BJ (cell line): Measurements from ENCODE around the gene PASD1. TPM values are rescaled to one million over a fixed set of nuclear protein-coding genes. Genes with fewer than 3 reads are reported as not detected.

ENCODE experiments used
- CTCF ChIA-PET: fragments of 350-600 bp; formaldehyde crosslinking; extraction: SDS; loops from one replicate; lab custom pipeline; 2021; ENCODE audit warnings: antibody characterized with exemption, inconsistent platforms; lab: Yijun Ruan, JAX
- POLR2A ChIA-PET: fragments of 300-600 bp; sonication (Branson Sonifier 250); formaldehyde crosslinking; extraction: SDS; loops from one replicate; lab custom pipeline; 2021; ENCODE audit warnings: antibody characterized with exemption; lab: Charles Lee
- DNase-seq: peaks from one replicate; pipeline ENCODE4 v3.0.0-alpha.2; 2011; ENCODE audit warnings: low read depth
- H3K27me3 ChIP-seq: 2 replicates; pipeline ENCODE4 v1.6.0; 2011; ENCODE audit warnings: low read length; ENCODE audit not compliant: control insufficient read depth, insufficient read depth
- H3K36me3 ChIP-seq: 2 replicates; pipeline ENCODE4 v1.5.1; 2011; ENCODE audit warnings: low read length; ENCODE audit not compliant: control insufficient read depth, insufficient read depth
- H3K4me3 ChIP-seq: 2 replicates; pipeline ENCODE4 v1.5.1; 2011; ENCODE audit warnings: low read depth, mild to moderate bottlenecking, control low read depth, low read length
- polyA plus RNA-seq: library from polyadenylated mRNA; depleted of rRNA; stranded (reverse); fragments of >200 nt; gene quantifications from 2 replicates; pipeline ENCODE4 v1.2.3, GENCODE V29; 2011
- TF ChIP-seq, protein P1 (sequence below): IDR thresholded peaks from 2 replicates; pipeline ENCODE4 v1.5.1; 2011; ENCODE audit warnings: low read depth, mild to moderate bottlenecking, control low read depth, inconsistent platforms, low read length, moderate library complexity; ENCODE audit not compliant: insufficient read depth

PASD1 gene
- polyA plus RNA-seq, 1 experiment = not detected

DNA sequence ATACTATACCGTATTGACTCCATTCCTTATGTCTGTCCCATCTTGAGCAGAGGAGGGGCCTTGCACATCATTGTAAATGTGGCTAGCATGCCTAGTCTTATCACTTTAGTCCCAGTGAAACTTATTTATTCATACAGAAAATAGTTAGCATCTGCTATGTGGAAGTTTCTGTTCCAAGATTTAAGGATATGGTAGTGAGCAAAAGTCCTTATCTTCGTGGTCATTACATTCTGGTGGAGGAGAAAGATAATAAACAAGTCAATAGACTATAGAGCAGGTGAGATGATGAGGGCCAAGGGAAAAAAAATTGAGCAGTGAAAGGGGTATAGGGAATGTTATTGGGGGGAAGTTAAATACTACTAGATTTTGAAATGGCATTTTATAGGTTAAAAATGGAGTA is 68.3 kb downstream of the PASD1 start:
- Histone ChIP-seq H3K4me3 (no peak overlapping the region), H3K27me3 (no peaks in the 10 kb centered on the region), H3K36me3 (no peaks in the 10 kb centered on the region)
- DNase-seq = no peak
- ChIA-PET POLR2A (no interaction called here), CTCF (no interaction called here)
- TF ChIP-seq, protein P1, sequence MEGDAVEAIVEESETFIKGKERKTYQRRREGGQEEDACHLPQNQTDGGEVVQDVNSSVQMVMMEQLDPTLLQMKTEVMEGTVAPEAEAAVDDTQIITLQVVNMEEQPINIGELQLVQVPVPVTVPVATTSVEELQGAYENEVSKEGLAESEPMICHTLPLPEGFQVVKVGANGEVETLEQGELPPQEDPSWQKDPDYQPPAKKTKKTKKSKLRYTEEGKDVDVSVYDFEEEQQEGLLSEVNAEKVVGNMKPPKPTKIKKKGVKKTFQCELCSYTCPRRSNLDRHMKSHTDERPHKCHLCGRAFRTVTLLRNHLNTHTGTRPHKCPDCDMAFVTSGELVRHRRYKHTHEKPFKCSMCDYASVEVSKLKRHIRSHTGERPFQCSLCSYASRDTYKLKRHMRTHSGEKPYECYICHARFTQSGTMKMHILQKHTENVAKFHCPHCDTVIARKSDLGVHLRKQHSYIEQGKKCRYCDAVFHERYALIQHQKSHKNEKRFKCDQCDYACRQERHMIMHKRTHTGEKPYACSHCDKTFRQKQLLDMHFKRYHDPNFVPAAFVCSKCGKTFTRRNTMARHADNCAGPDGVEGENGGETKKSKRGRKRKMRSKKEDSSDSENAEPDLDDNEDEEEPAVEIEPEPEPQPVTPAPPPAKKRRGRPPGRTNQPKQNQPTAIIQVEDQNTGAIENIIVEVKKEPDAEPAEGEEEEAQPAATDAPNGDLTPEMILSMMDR = no peak

DNA sequence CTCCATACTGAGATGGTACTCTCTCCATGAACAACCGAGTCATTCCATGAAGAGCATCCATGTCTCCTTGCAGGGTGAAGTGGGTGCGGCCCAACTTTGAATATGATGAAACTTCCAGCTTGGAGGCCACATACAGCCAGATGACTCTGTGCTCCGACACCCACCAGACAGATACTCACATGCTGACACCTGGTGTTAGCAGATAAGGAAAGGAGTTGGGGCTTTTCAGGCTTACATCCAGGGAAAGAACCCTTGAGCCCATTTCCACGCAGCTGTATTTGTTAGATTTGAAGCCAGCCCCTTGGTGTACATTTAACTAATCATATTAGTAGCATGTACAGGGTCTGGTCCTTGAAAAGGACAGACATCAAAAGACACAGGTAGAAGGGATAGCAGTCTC is 69.7 kb downstream of the PASD1 start:
- TF ChIP-seq, protein P1 = no peak
- no peak for DNase-seq
- no peak overlapping the region for H3K4me3 ChIP-seq
- H3K36me3 ChIP-seq = no peaks in the 10 kb centered on the region
- no peaks in the 10 kb centered on the region for H3K27me3 ChIP-seq
- ChIA-PET CTCF (no interaction called here), POLR2A (no interaction called here)

DNA sequence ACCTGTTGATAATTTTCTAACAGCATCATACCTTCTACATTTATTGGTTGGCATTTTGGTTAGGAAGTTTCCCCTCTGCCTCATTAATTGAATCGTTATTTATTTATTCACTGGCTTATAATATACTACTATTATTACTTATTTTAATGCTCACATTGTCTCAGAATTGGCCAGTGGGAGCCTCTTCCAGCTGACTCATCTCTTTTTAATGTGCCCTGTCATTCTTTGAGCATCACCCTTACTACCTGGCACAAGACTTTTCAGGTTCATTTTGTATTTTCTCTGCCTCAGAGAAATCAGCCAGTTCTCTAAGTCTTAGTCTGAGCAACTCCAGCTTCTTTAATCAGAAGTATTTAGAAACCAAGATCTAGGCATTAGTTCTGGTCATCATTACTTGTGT is 71.5 kb downstream of the PASD1 start:
- ChIA-PET CTCF (interaction anchor here (0.6 kb wide), 1 partner anchor 213 kb away, joined by 3 read pairs; no protein-coding TSS in a partner anchor), POLR2A (no interaction called here)
- Histone ChIP-seq H3K36me3 (no peaks in the 10 kb centered on the region), H3K4me3 (no peak overlapping the region), H3K27me3 (no peaks in the 10 kb centered on the region)
- TF ChIP-seq, protein P1 = no peak
- no peak for DNase-seq

DNA sequence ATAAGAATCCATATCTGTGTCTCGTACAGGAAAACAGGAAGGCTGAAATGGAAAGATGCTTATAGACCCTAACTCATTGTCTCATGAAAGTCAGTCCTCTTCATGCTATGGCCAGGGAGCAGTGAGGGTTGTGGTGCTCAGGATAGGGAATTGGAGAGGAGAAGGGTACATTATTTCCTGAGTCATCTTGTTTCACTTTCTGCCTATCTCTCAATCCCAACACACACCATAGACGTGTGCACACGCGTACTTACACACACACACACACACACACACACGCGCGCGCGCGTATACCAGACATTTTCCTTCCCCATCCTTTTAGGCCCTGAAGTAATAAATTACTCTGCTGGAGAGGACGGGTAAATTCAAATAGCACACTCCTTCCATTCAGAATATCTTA is 78.1 kb downstream of the PASD1 start:
- no peak for DNase-seq
- no peaks in the 10 kb centered on the region for H3K36me3 ChIP-seq
- POLR2A ChIA-PET = no interaction called here
- no peaks in the 10 kb centered on the region for H3K27me3 ChIP-seq
- TF ChIP-seq, protein P1 = no peak
- no peak overlapping the region for H3K4me3 ChIP-seq
- CTCF ChIA-PET = no interaction called here

DNA sequence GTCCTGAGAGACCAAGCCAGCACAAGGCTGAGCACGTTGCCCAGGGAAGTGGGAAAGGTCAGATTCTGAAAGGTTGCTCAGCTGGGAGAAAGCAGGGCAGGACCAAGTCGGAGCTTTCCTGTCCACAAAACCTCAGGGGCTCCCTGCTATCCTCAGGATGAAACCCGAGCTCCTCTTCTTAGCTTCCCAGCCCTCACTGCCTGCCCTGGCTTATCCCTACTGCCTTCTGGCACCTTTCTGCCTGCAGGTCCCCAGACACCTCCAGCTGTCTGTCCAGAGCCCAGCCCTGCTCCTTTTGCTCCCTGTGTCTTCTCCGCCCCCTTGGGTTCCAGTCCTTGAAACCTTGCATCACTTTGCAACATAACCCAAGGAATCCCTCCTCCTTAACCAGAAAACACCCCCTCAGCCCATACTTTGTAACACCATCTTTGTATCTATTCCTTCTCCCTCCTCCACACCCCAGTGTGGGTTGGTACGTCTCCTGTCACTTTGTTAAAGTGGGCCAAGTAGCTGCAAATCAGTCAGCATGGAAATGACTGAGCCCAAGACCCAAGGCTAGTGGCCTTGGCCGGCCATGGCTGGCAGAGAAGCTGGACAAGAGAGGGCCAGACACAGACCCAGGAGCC is 111.8 kb downstream of the PASD1 start:
- Histone ChIP-seq H3K4me3 (no peak overlapping the region), H3K36me3 (no peaks in the 10 kb centered on the region), H3K27me3 (no peaks in the 10 kb centered on the region)
- DNase-seq = no peak
- TF ChIP-seq, protein P1 = no peak
- POLR2A ChIA-PET = no interaction called here
- CTCF ChIA-PET = no interaction called here
